Gastrocnemius medialis (tissue), 4 donors: Measurements from ENCODE around the gene CPNE5. TPM values are rescaled to one million over a fixed set of nuclear protein-coding genes. Genes with fewer than 3 reads are reported as not detected.

Source experiments
- ATAC-seq, 2 donors: fragments of 150-250 bp; one replicate each; pipeline ENCODE4 v1.9.1; 2016
- DNase-seq, 2 donors: peaks; one replicate each; pipeline ENCODE4 v3.0.0-alpha.2; 2019
- H3K27ac ChIP-seq, 4 donors: fragments of 200-600 bp; sonication (generic); 1 replicate in 1 of 4; 2 replicates in 3 of 4; pipeline ENCODE4 v1.5.1; 2016 to 2018; ENCODE audit warnings: mild to moderate bottlenecking in 2 of 4, moderate library complexity in 1 of 4
- H3K27me3 ChIP-seq, 3 donors: fragments of 200-600 bp; sonication (generic) in 2 of 3; 1 replicate in 1 of 3; 2 replicates in 2 of 3; pipeline versions ENCODE4 v1.5.1 to v1.6.0; 2016 to 2019; ENCODE audit warnings: mild to moderate bottlenecking in 1 of 3, moderate library complexity in 1 of 3
- H3K36me3 ChIP-seq, 2 donors: fragments of 200-600 bp; sonication (generic) in 1 of 2; one replicate each; pipeline ENCODE4 v1.5.1; 2017 to 2018
- H3K4me1 ChIP-seq, 2 donors: fragments of 200-600 bp; sonication (generic) in 1 of 2; one replicate each; pipeline ENCODE4 v1.5.1; 2016 to 2017; ENCODE audit warnings: mild to moderate bottlenecking in 2 of 2
- H3K4me3 ChIP-seq, 4 donors: fragments of 200-600 bp; sonication (generic) in 3 of 4; 1 replicate in 1 of 4; 2 replicates in 3 of 4; pipeline ENCODE4 v1.5.1; 2016 to 2019; ENCODE audit warnings: mild to moderate bottlenecking in 2 of 4
- H3K9me3 ChIP-seq, 3 donors: fragments of 200-600 bp; sonication (generic) in 2 of 3; 1 replicate in 1 of 3; 2 replicates in 2 of 3; pipeline ENCODE4 v1.5.1; 2016 to 2019
- CTCF ChIP-seq, 5 experiments: fragments of 450-650 bp in 3 of 5; fragments of 200-600 bp in 2 of 5; sonication (generic) in 2 of 5; IDR thresholded peaks in 4 of 5; conservative IDR thresholded peaks in 1 of 5; 1 replicate in 4 of 5; 2 replicates in 1 of 5; pipeline ENCODE4 v1.5.1; 2016 to 2019; ENCODE audit warnings: antibody characterized with exemption in 5 of 5, mild to moderate bottlenecking in 3 of 5, moderate library complexity in 3 of 5
- POLR2A ChIP-seq, 2 donors: fragments of 450-650 bp; IDR thresholded peaks; one replicate each; pipeline ENCODE4 v1.6.1; 2017; ENCODE audit warnings: antibody characterized with exemption in 2 of 2, mild to moderate bottlenecking in 2 of 2, moderate library complexity in 2 of 2
- in situ Hi-C, 4 donors: fragments of 200-750 bp; cut with MboI; loops; one replicate each; pipeline versions ENCODE4 v1.15.0 to v1.8.0; 2017; ENCODE audit warnings: low sequenced_read_pairs in 4 of 4
- intact Hi-C: fragments of 100-400 bp; cut with DNase I; formaldehyde crosslinking; loops from one replicate; pipeline ENCODE4 v1.15.1; 2023; ENCODE audit warnings: low total_unique reads
- total RNA-seq, 4 donors: library from RNA; depleted of rRNA; stranded (reverse); fragments of >200 nt; gene quantifications; one replicate each; pipeline versions ENCODE4 v1.1.0 to v1.2.3, GENCODE V29; 2016

The CPNE5 gene
- total RNA-seq, 4 donors from 2014 or later = 0.11 TPM; not detected in 3

GRCh38 chr6:36855750-36856149, 16.5 kb upstream of the CPNE5 start:
- Histone ChIP-seq H3K36me3 (peaks cover 0 to 11% of the 10 kb centered on the region in 2 donors), H3K4me1 (peaks cover 29 to 34% of the 10 kb centered on the region in 2 donors), H3K27ac (no peak overlapping the region), H3K27me3 (no peaks in the 10 kb centered on the region), H3K4me3 (no peak overlapping the region), H3K9me3 (no peaks in the 10 kb centered on the region)
- intact Hi-C loops = no loop called here
- in situ Hi-C loops = loop anchor here in 2 of 4 donors (10.0 to 25.0 kb wide), 2 partner anchors 241 to 243 kb away; no protein-coding TSS in a partner anchor
- TF ChIP-seq POLR2A (IDR thresholded peaks at IDR 0.05) = no peak
- TF ChIP-seq CTCF (IDR thresholded peaks at IDR 0.05 in 4 of 5, conservative IDR thresholded peaks at IDR 0.05 in 1 of 5) = no peak
- ATAC-seq (no peak), DNase-seq (no peak)

GRCh38 chr6:36853325-36853724, 14.1 kb upstream of the CPNE5 start:
- Histone ChIP-seq H3K4me1 (peaks cover 29 to 34% of the 10 kb centered on the region in 2 donors), H3K27me3 (no peaks in the 10 kb centered on the region), H3K27ac (peak overlapping the region; percentile 69 to 88 (median 74)), H3K9me3 (no peaks in the 10 kb centered on the region), H3K4me3 (no peak overlapping the region), H3K36me3 (peaks cover 0 to 11% of the 10 kb centered on the region in 2 donors)
- ATAC-seq (peak; percentile 85 to 92), DNase-seq (peak; percentile 64 to 81)
- intact Hi-C loops = loop anchor here (5.0 kb wide), 2 partner anchors 171 to 236 kb away; no protein-coding TSS in a partner anchor
- TF ChIP-seq POLR2A (IDR thresholded peaks at IDR 0.05) (no peak), CTCF (IDR thresholded peaks at IDR 0.05 in 4 of 5, conservative IDR thresholded peaks at IDR 0.05 in 1 of 5) (no peak)
- in situ Hi-C loops = loop anchor here (5.0 to 25.0 kb wide), 3 partner anchors 86 to 241 kb away; no protein-coding TSS in a partner anchor

GRCh38 chr6:36852481-36853147, 13.4 kb upstream of the CPNE5 start:
- TF ChIP-seq POLR2A (IDR thresholded peaks at IDR 0.05) = no peak
- TF ChIP-seq CTCF (IDR thresholded peaks at IDR 0.05 in 4 of 5, conservative IDR thresholded peaks at IDR 0.05 in 1 of 5) = peak in 1 of 5 experiments; percentile 9
- Histone ChIP-seq H3K27ac (peak overlapping the region; percentile 69 to 88 (median 74)), H3K9me3 (no peaks in the 10 kb centered on the region), H3K27me3 (no peaks in the 10 kb centered on the region), H3K4me3 (no peak overlapping the region), H3K36me3 (peaks cover 0 to 11% of the 10 kb centered on the region in 2 donors), H3K4me1 (peaks cover 29 to 34% of the 10 kb centered on the region in 2 donors)
- DNase-seq (peak in 1 of 2 donors; percentile 68), ATAC-seq (peak; percentile 52 to 72)
- in situ Hi-C loops (loop anchor here (5.0 to 25.0 kb wide), 3 partner anchors 85 to 240 kb away; no protein-coding TSS in a partner anchor), intact Hi-C loops (loop anchor here (5.0 kb wide), 2 partner anchors 170 to 235 kb away; no protein-coding TSS in a partner anchor)

GRCh38 chr6:36851626-36852025, 12.4 kb upstream of the CPNE5 start:
- no peak for DNase-seq
- TF ChIP-seq CTCF (IDR thresholded peaks at IDR 0.05 in 4 of 5, conservative IDR thresholded peaks at IDR 0.05 in 1 of 5) (no peak), POLR2A (IDR thresholded peaks at IDR 0.05) (no peak)
- no peak overlapping the region for H3K4me3 ChIP-seq
- H3K9me3 ChIP-seq = no peaks in the 10 kb centered on the region
- intact Hi-C loops = loop anchor here (1.0 to 5.0 kb wide), 4 partner anchors 41 to 234 kb away; no protein-coding TSS in a partner anchor
- H3K27me3 ChIP-seq = no peaks in the 10 kb centered on the region
- H3K27ac ChIP-seq = no peak overlapping the region
- no peak for ATAC-seq
- in situ Hi-C loops = loop anchor here (5.0 to 25.0 kb wide), 3 partner anchors 84 to 239 kb away; no protein-coding TSS in a partner anchor
- H3K36me3 ChIP-seq = peaks cover 0 to 11% of the 10 kb centered on the region in 2 donors
- H3K4me1 ChIP-seq = peaks cover 29 to 34% of the 10 kb centered on the region in 2 donors
